HEK293T (cell line): ENCODE data around the gene LCT.

Experiments used
- CTCF ChIA-PET: fragments of 350-600 bp; formaldehyde crosslinking; extraction: SDS; loops from one replicate; lab custom pipeline; 2021; ENCODE audit warnings: antibody characterized with exemption, inconsistent platforms; lab: Yijun Ruan, JAX
- POLR2A ChIA-PET: fragments of 350-600 bp; formaldehyde crosslinking; extraction: SDS; loops from one replicate; lab custom pipeline; 2020; ENCODE audit warnings: antibody characterized with exemption, inconsistent platforms; lab: Yijun Ruan, JAX
- DNase-seq: peaks from one replicate; pipeline ENCODE4 v3.0.0; 2012; ENCODE audit warnings: mixed read lengths; ENCODE audit errors: extremely low spot score
- ARNT ChIP-seq: fragments of 450-650 bp; IDR thresholded peaks from 2 replicates; pipeline ENCODE4 v1.6.1; 2017; ENCODE audit warnings: mild to moderate bottlenecking
- BHLHE40 ChIP-seq: fragments of 450-650 bp; IDR thresholded peaks from 2 replicates; pipeline ENCODE4 v1.6.1; 2016; ENCODE audit warnings: mild to moderate bottlenecking, moderate library complexity, borderline replicate concordance
- CTBP1 ChIP-seq: fragments of 450-650 bp; IDR thresholded peaks from 2 replicates; pipeline ENCODE4 v1.6.1; 2016; ENCODE audit warnings: borderline replicate concordance
- ELF4 ChIP-seq: fragments of 450-650 bp; IDR thresholded peaks from 2 replicates; pipeline ENCODE4 v1.6.1; 2017; ENCODE audit warnings: antibody characterized with exemption
- FOXA1 ChIP-seq: fragments of 450-650 bp; IDR thresholded peaks from 2 replicates; pipeline ENCODE4 v1.6.1; 2016; ENCODE audit warnings: mild to moderate bottlenecking
- FOXK2 ChIP-seq: fragments of 450-650 bp; IDR thresholded peaks from 2 replicates; pipeline ENCODE4 v1.6.1; 2016; ENCODE audit warnings: mild to moderate bottlenecking
- FOXM1 ChIP-seq: fragments of 450-650 bp; IDR thresholded peaks from 2 replicates; pipeline ENCODE4 v1.6.1; 2017; ENCODE audit warnings: mild to moderate bottlenecking, borderline replicate concordance
- HDGF ChIP-seq: fragments of 450-650 bp; IDR thresholded peaks from 2 replicates; pipeline ENCODE4 v1.6.1; 2017; ENCODE audit warnings: antibody characterized with exemption, borderline replicate concordance
- L3MBTL2 ChIP-seq: fragments of 450-650 bp; conservative IDR thresholded peaks from 2 replicates; pipeline ENCODE4 v1.6.1; 2016; ENCODE audit warnings: mild to moderate bottlenecking
- LEF1 ChIP-seq: fragments of 450-650 bp; IDR thresholded peaks from 2 replicates; pipeline ENCODE4 v1.6.1; 2017; ENCODE audit warnings: mild to moderate bottlenecking, borderline replicate concordance
- NFRKB ChIP-seq: fragments of 450-650 bp; IDR thresholded peaks from 2 replicates; pipeline ENCODE4 v1.6.1; 2016; ENCODE audit warnings: mild to moderate bottlenecking, moderate library complexity
- SP1 ChIP-seq: fragments of 450-650 bp; IDR thresholded peaks from 2 replicates; pipeline ENCODE4 v1.6.1; 2017
- SUZ12 ChIP-seq: fragments of 450-650 bp; IDR thresholded peaks from 2 replicates; pipeline ENCODE4 v1.6.1; 2016; ENCODE audit warnings: mild to moderate bottlenecking
- TARDBP ChIP-seq: fragments of 450-650 bp; IDR thresholded peaks from 2 replicates; pipeline ENCODE4 v1.6.1; 2016
- ZNF384 ChIP-seq: fragments of 450-650 bp; IDR thresholded peaks from 2 replicates; pipeline ENCODE4 v1.6.1; 2016
- TF ChIP-seq, protein P1 (sequence below): fragments of 450-650 bp; IDR thresholded peaks from 2 replicates; pipeline ENCODE4 v1.6.1; 2016

LCT gene

GRCh38 chr2:135875491-135876065 is 38.6 kb upstream of the LCT start:
- ChIA-PET POLR2A (interaction anchor here (0.6 to 1.5 kb wide), 5 partner anchors 10 to 110 kb away, joined by 3 read pairs; partner anchors contain the start of gene DARS1), CTCF (interaction anchor here (0.6 kb wide), 2 partner anchors 8 to 10 kb away, joined by 3 read pairs; no protein-coding TSS in a partner anchor)
- DNase-seq = peak; percentile 39
- TF ChIP-seq ELF4 = no peak
- TF ChIP-seq FOXM1 = no peak
- no peak for TF ChIP-seq ZNF384
- TF ChIP-seq ARNT = no peak
- TF ChIP-seq FOXA1 = no peak
- no peak for TF ChIP-seq SP1
- TF ChIP-seq LEF1 = no peak
- TF ChIP-seq BHLHE40 = no peak
- no peak for TF ChIP-seq HDGF
- no peak for TF ChIP-seq NFRKB

- no peak for TF ChIP-seq HDGF
- no peak for TF ChIP-seq FOXK2
- no peak for TF ChIP-seq FOXA1
- TF ChIP-seq FOXM1 = no peak
- no peak for TF ChIP-seq ELF4
- TF ChIP-seq LEF1 = no peak
- no peak for TF ChIP-seq ZNF384
- TF ChIP-seq SP1 = no peak
- no peak for TF ChIP-seq BHLHE40
- no peak for TF ChIP-seq CTBP1
- no peak for TF ChIP-seq ARNT
- TF ChIP-seq SUZ12 = no peak
- TF ChIP-seq L3MBTL2 = no peak
- TF ChIP-seq NFRKB = no peak
- TF ChIP-seq, protein P1, sequence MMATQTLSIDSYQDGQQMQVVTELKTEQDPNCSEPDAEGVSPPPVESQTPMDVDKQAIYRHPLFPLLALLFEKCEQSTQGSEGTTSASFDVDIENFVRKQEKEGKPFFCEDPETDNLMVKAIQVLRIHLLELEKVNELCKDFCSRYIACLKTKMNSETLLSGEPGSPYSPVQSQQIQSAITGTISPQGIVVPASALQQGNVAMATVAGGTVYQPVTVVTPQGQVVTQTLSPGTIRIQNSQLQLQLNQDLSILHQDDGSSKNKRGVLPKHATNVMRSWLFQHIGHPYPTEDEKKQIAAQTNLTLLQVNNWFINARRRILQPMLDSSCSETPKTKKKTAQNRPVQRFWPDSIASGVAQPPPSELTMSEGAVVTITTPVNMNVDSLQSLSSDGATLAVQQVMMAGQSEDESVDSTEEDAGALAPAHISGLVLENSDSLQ = no peak
- TF ChIP-seq TARDBP = no peak
- ChIA-PET CTCF (interaction anchor here (0.6 kb wide), 1 partner anchor 10 kb away, joined by 3 read pairs; no protein-coding TSS in a partner anchor), POLR2A (interaction anchor here (0.6 to 1.5 kb wide), 3 partner anchors 11 to 29 kb away, joined by 3 read pairs; no protein-coding TSS in a partner anchor)
- no peak for DNase-seq
These were observed 37.9 kb upstream of the LCT start for GRCh38 chr2:135874777-135875365.

GRCh38 chr2:135870571-135870970 is 33.6 kb upstream of the LCT start:
- ChIA-PET CTCF (no interaction called here), POLR2A (no interaction called here)
- no peak for DNase-seq
- TF ChIP-seq SUZ12 (no peak), TARDBP (no peak), FOXA1 (no peak), FOXK2 (no peak), SP1 (no peak), LEF1 (no peak), NFRKB (no peak), L3MBTL2 (no peak), ZNF384 (no peak), ARNT (no peak), HDGF (no peak), BHLHE40 (no peak), ELF4 (no peak), CTBP1 (no peak), FOXM1 (no peak)
- TF ChIP-seq, protein P1 = no peak

- no peak for DNase-seq
- TF ChIP-seq ELF4 (no peak), LEF1 (no peak), SP1 (no peak), CTBP1 (no peak), FOXA1 (no peak), ZNF384 (no peak), ARNT (no peak), SUZ12 (no peak), L3MBTL2 (no peak)
- TF ChIP-seq, protein P1 = no peak
These were observed 26.2 kb upstream of the LCT start for GRCh38 chr2:135863233-135863632.

GRCh38 chr2:135862718-135863117 is 25.7 kb upstream of the LCT start:
- POLR2A ChIA-PET = no interaction called here
- no peak for TF ChIP-seq SP1
- TF ChIP-seq TARDBP = no peak
- no peak for TF ChIP-seq NFRKB
- TF ChIP-seq CTBP1 = no peak
- no peak for TF ChIP-seq ELF4
- no peak for TF ChIP-seq FOXA1
- TF ChIP-seq ZNF384 = no peak
- no peak for TF ChIP-seq HDGF
- TF ChIP-seq BHLHE40 = no peak
- no peak for TF ChIP-seq LEF1
- no peak for TF ChIP-seq SUZ12
- TF ChIP-seq FOXM1 = no peak
- no peak for TF ChIP-seq ARNT
- TF ChIP-seq, protein P1 = no peak
- no peak for TF ChIP-seq FOXK2
- no peak for TF ChIP-seq L3MBTL2
- DNase-seq = no peak
- CTCF ChIA-PET = no interaction called here

More at GRCh38 chr2:135863233-135863632, 26.2 kb upstream of the LCT start:
- CTCF ChIA-PET = interaction anchor here (0.6 kb wide), 1 partner anchor 64 kb away, joined by 5 read pairs; no protein-coding TSS in a partner anchor
- POLR2A ChIA-PET = no interaction called here
